Lung (tissue), 12 donors: ENCODE measurements around the gene RASGRP1. TPM values are rescaled to one million over a fixed set of nuclear protein-coding genes. Genes with fewer than 3 reads are reported as not detected.
A peak's percentile ranks its signal among the peaks of the same experiment; 100 is the strongest.

Experiments used
- ATAC-seq: fragments of 200-7000 bp; cut with Tn5 transposase; one replicate; pipeline ENCODE4 v1.9.1; 2020; ENCODE audit warnings: moderate number of reproducible peaks; ENCODE audit not compliant: insufficient read depth, low FRiP score
- DNase-seq, 3 donors: peaks; one replicate each; pipeline ENCODE4 v3.0.0-alpha.2; 2013 to 2017
- H3K27ac ChIP-seq, 2 donors: one replicate each; pipeline ENCODE4 v1.5.1; 2013; ENCODE audit warnings: mild to moderate bottlenecking in 2 of 2, moderate library complexity in 2 of 2, control low read depth in 1 of 2, inconsistent platforms in 1 of 2, low read depth in 1 of 2, low read length in 1 of 2
- H3K27me3 ChIP-seq, 3 donors: one replicate each; pipeline ENCODE4 v1.5.1; 2013; ENCODE audit warnings: low read length in 2 of 3; ENCODE audit not compliant: control insufficient read depth in 3 of 3, insufficient read depth in 3 of 3
- H3K36me3 ChIP-seq, 4 donors: one replicate each; pipeline ENCODE4 v1.5.1; 2013; ENCODE audit warnings: low read length in 4 of 4, mild to moderate bottlenecking in 1 of 4, moderate library complexity in 1 of 4; ENCODE audit not compliant: control insufficient read depth in 4 of 4, insufficient read depth in 4 of 4
- H3K4me1 ChIP-seq, 5 donors: one replicate each; pipeline ENCODE4 v1.5.1; 2013; ENCODE audit warnings: low read length in 5 of 5, mild to moderate bottlenecking in 2 of 5, moderate library complexity in 1 of 5; ENCODE audit not compliant: control insufficient read depth in 5 of 5, insufficient read depth in 5 of 5
- H3K4me3 ChIP-seq: one replicate; pipeline ENCODE4 v1.5.1; 2013; ENCODE audit warnings: mild to moderate bottlenecking, control low read depth, moderate library complexity
- H3K9ac ChIP-seq, 2 donors: one replicate each; pipeline ENCODE4 v1.5.1; 2013; ENCODE audit warnings: low read length in 2 of 2, control low read depth in 1 of 2; ENCODE audit not compliant: insufficient read depth in 1 of 2
- H3K9me3 ChIP-seq, 4 donors: one replicate each; pipeline ENCODE4 v1.5.1; 2013; ENCODE audit warnings: low read length in 3 of 4, mild to moderate bottlenecking in 1 of 4, moderate library complexity in 1 of 4; ENCODE audit not compliant: control insufficient read depth in 4 of 4, insufficient read depth in 3 of 4
- WGBS, 2 donors: extraction: QIAGEN DNeasy Blood & Tissue Kit; methylation state at CpG; one replicate each; pipeline ENCODE4 v1.1.7; 2013; 5-methylcytosine and 5-hydroxymethylcytosine counted together
- polyA plus RNA-seq, 2 donors: library from polyadenylated mRNA; stranded (reverse); fragments of 200-250 nt; gene quantifications; one replicate each; pipeline ENCODE4 v1.2.1, GENCODE V29; 2013
- total RNA-seq, 2 donors: library from RNA; depleted of rRNA in 1 of 2; stranded (reverse); fragments of >200 nt in 1 of 2; gene quantifications; one replicate each; pipeline ENCODE4 v1.2.1, GENCODE V29; 2014 to 2021
- TF ChIP-seq, protein P1 (sequence below): IDR thresholded peaks from 2 replicates; pipeline ENCODE4 v1.5.1; 2012; ENCODE audit warnings: mild to moderate bottlenecking; ENCODE audit errors: control extremely low read depth, extremely low read depth
- donor health status: control.
- donor health status: control.
- donor health status: Bipolar disorder and iron deficiency.
- donor health status: healthy.
- donor health status: DM: yes; HTN: yes; CAD: no.

Gene RASGRP1
- total and polyA plus RNA-seq, 4 donors = 0.81 to 7.5 (median 2.5) TPM

DNA sequence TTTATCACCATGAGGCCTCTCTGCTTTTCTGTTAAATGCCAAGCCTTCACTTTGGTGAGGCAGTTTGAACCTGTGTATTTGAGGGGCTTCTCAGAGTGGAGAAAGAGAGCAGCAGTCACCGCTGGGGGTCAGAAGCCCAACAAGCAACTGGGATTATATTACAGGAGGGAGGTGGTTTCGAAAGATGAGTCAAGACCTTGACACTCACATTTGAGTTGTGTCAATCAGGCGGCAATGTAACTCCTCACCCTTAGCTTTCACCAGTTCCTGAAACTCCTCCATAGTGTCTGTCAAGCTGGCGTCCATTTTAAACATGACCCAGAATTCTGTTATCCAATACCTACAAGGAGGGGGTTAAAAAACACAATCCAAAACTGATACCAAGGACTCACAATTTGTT lies 46.5 kb downstream of the RASGRP1 start:
- Histone ChIP-seq H3K4me3 (no peak overlapping the region), H3K36me3 (no peaks in the 10 kb centered on the region), H3K9ac (no peak overlapping the region), H3K27ac (no peak overlapping the region), H3K4me1 (no peaks in the 10 kb centered on the region), H3K9me3 (no peaks in the 10 kb centered on the region), H3K27me3 (no peaks in the 10 kb centered on the region)
- 72 to 87% methylated on average over 4 of the region's 4 CpGs for WGBS, 2 donors
- TF ChIP-seq, protein P1, sequence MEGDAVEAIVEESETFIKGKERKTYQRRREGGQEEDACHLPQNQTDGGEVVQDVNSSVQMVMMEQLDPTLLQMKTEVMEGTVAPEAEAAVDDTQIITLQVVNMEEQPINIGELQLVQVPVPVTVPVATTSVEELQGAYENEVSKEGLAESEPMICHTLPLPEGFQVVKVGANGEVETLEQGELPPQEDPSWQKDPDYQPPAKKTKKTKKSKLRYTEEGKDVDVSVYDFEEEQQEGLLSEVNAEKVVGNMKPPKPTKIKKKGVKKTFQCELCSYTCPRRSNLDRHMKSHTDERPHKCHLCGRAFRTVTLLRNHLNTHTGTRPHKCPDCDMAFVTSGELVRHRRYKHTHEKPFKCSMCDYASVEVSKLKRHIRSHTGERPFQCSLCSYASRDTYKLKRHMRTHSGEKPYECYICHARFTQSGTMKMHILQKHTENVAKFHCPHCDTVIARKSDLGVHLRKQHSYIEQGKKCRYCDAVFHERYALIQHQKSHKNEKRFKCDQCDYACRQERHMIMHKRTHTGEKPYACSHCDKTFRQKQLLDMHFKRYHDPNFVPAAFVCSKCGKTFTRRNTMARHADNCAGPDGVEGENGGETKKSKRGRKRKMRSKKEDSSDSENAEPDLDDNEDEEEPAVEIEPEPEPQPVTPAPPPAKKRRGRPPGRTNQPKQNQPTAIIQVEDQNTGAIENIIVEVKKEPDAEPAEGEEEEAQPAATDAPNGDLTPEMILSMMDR = no peak
- DNase-seq = no peak
- no peak for ATAC-seq

DNA sequence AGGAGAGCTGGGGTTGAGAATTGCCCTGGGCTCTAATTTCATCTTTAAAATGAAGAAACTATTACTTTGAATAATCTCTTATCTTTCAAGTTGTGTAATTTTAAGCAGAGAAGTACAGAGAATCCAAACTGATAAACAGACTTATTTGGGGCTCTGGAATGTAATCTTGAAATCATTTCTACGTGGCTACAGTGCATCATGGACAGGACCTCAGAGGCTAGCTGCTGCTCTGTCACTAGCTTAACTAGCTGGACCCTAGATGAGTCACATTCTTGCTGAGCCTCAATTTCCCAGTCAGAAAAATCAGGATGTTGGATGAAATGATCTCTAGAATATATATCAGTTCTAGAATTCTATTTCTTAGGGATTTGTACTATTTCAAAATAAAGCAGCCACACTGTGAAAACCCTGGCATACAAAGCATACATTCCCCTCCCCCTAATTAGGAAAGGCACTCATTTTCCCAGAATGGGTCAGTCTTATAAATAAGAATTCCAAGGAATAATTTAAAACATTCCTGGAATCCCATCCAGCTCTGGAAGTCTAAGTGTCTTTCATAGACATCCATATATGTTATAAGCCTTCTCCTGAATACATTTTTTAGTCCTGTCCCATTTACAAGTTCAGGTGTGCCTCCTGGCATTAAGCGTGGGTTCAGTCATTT lies 47.2 kb downstream of the RASGRP1 start:
- H3K9ac ChIP-seq = no peak overlapping the region
- 71 to 89% methylated on average over 2 of the region's 2 CpGs for WGBS, 2 donors

DNA sequence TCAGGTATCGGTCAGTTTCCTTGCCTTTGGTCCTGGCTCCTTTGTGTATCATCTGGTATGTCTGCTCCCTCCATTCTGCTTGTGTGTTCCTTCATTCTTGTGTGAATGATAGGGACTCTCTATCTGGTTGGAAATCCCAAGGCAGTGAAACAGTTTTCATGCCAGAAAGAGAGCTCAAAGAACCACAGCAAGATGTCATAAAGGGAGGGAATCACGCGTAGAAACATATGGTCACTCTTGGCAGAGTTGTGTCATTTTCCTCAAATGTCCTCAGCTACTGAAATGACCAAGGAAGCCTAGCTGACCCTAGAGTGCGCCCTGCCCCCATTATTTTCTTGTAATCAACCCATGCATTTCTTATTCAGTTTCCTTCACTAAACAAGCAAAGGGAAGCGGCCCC lies 48.0 kb downstream of the RASGRP1 start:
- Histone ChIP-seq H3K4me1 (no peaks in the 10 kb centered on the region), H3K36me3 (no peaks in the 10 kb centered on the region), H3K9ac (no peak overlapping the region), H3K27ac (no peak overlapping the region), H3K4me3 (no peak overlapping the region), H3K27me3 (no peaks in the 10 kb centered on the region), H3K9me3 (no peaks in the 10 kb centered on the region)
- ATAC-seq = no peak
- WGBS, 2 donors = 83 to 84% methylated on average over 5 of the region's 5 CpGs
- TF ChIP-seq, protein P1 = no peak
- DNase-seq = peak in 1 of 3 donors; percentile 14

More for the DNA sequence above, 47.2 kb downstream of the RASGRP1 start:
- H3K4me3 ChIP-seq = no peak overlapping the region
- H3K27ac ChIP-seq = no peak overlapping the region
- TF ChIP-seq, protein P1 = no peak
- DNase-seq (no peak), ATAC-seq (no peak)
- no peaks in the 10 kb centered on the region for H3K9me3 ChIP-seq
- no peaks in the 10 kb centered on the region for H3K27me3 ChIP-seq
- H3K36me3 ChIP-seq = no peaks in the 10 kb centered on the region
- no peaks in the 10 kb centered on the region for H3K4me1 ChIP-seq

DNA sequence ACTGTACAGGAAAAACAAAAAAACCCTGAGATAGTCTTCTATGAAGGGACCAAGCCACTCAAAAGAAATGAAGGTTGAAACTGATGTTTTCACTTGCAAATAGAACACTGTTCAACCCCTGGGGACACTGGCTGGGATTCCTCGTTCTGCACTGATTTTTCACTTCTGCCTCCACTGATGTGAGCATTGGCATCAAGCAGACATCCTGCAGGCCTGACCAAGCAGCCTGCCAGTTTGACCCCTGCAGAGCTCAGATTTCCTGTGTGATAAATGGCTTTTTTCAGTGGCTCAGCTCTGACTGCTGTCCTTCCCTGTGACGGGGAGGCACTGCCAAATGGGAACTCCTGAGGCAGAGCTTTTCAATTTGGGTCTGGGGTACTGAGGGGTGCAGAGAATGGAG lies 50.0 kb downstream of the RASGRP1 start:
- Histone ChIP-seq H3K27ac (no peak overlapping the region), H3K4me1 (no peaks in the 10 kb centered on the region), H3K9ac (no peak overlapping the region), H3K9me3 (no peaks in the 10 kb centered on the region), H3K36me3 (no peaks in the 10 kb centered on the region), H3K4me3 (no peak overlapping the region), H3K27me3 (no peaks in the 10 kb centered on the region)
- 56 to 68% methylated on average over 2 of the region's 2 CpGs for WGBS, 2 donors
- no peak for ATAC-seq
- TF ChIP-seq, protein P1 = no peak
- DNase-seq = no peak
